Measurements from ENCODE around the gene CPVL.

The CPVL gene

GRCh38 chr7:28996836-28997235 is 149.5 kb downstream of the CPVL start:
- DNase-seq = no peak

- no peak for DNase-seq
Observed at GRCh38 chr7:28993371-28993770, 153.0 kb downstream of the CPVL start.

- DNase-seq = no peak
Observed at GRCh38 chr7:28992798-28993197, 153.5 kb downstream of the CPVL start.

GRCh38 chr7:28990200-28990960 is 156.0 kb downstream of the CPVL start:
- DNase-seq = peak; percentile 80

DNA sequence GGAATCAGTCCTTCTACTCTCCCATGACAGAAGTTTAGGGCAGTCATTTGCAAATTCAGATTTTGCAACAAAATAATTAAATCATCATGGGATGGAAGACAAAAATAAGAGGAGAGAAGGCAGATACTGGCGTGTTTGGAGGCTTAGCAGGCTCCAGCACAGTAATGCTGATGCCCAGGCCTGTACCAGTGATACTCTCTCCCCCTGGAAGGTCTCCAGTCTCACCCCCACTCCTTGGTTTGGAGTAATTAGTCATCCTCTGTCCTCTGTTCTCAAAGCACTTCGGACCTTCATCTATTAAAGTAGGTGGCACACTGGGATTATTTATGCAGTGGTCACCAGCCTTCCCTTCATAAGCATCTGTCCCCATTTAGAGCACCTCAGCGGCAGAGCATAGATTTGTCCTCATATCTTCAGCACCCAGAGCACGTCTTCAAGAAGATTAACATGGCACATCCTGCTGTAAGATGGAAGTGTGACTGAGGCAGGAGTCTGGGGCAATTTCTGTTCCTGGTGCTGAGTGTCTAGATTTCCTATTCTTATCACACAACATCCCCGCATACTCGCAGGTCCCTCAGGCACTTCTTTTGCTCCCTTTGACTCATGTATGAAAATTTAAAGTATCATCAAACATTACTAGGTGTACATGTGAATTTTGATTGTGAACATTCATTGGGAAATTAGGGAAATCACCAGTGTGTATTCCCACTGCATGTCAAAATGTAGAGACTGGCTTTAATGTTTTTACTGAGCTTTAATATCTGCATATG is 156.9 kb downstream of the CPVL start:
- no peak for DNase-seq

- DNase-seq = no peak
Observed at GRCh38 chr7:28988810-28989209, 157.5 kb downstream of the CPVL start.

DNA sequence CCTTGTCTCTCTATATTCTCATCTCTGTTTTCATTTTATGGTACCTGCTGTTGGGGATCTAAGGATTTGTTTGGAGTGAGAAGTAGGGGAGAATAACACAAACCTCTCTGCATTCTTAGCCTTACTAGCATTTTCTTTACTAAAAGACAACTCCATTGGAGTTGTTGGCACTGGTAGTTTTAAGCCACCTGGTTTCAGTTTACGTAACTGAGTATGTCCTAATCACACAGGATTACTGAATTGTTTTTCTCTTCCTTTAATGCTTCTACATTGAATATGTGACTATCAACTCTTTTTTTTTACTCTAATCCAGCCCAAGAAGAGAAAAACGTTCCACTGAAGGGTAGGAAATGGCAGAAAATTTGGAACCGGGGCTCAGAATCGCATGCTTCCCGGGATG is 158.2 kb downstream of the CPVL start:
- no peak for DNase-seq

GRCh38 chr7:28986765-28987110 is 159.6 kb downstream of the CPVL start:
- no peak for DNase-seq

GRCh38 chr7:28986028-28986764 is 160.1 kb downstream of the CPVL start:
- DNase-seq = no peak

DNA sequence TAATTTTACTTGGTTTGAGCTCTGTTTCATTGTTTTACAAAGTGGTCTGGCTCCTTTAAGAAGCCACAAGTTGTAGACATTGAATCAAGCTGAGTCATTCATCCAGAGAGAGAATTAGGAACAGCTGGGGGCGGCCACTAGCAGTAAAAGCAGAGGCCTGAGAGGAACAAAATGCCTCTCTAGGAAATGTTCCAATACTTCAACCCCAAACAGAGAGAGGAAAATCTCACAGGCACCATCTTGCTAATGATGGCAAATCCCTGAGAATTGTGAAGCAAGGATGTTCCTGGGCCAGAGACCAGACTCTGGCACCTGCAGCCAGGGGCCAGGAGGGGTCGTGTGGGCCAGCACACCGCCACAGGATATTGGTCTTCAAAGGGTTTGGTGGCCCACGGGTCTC is 161.7 kb downstream of the CPVL start:
- peak; percentile 57 for DNase-seq

- no peak for DNase-seq
Observed at GRCh38 chr7:28984217-28984616, 162.1 kb downstream of the CPVL start.

- DNase-seq = no peak
Observed at GRCh38 chr7:28983396-28984190, 162.7 kb downstream of the CPVL start.

DNA sequence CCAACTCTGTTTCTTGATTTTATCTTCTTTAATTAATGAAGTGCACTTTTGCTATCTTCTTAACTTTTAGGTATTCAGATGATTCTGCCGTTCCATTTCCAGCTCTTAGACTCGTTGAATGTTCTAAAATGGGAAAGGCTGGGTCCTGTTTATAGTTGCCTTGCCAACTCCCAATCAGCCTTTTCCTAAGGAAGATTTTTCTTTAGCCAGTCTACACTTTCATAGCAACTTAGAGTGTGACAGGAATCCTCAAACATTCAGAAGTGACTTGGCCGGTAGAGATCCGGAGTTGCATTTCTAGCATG is 165.2 kb downstream of the CPVL start:
- no peak for DNase-seq

DNA sequence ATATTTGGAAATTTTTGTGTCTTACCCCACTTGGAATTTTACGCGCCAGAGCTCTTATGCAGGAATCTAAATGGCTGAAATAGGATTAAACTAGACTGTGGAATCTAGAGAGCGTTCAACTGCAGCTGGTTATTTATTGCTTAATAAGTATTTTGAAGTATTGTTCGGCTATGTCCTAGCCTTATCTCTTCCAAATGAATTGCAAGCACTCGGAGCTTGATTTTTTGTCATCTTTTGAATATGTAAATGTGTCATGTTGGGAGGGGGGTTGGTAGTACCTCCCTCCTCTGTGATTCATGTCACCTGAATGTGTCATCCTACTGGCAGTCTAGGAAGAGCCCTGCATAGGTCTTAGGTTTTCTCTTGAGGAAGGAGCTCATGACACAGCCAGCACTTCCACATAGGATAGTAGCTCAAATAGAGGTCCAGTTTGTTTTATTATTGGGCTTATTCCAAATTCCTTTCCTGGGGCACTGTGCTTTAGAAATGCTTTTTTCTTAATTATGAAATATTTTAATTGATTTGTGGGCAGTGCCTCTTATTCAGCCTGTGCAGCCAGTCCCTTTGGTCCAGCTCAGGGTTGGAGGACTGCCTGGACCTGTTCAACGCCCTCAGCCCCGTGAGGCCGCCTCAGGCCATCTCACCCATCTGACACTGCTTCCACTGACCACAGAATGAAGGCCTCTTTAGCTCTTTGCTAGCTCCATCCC is 165.7 kb downstream of the CPVL start:
- DNase-seq = no peak

GRCh38 chr7:28979776-28980175 is 166.6 kb downstream of the CPVL start:
- no peak for DNase-seq

DNA sequence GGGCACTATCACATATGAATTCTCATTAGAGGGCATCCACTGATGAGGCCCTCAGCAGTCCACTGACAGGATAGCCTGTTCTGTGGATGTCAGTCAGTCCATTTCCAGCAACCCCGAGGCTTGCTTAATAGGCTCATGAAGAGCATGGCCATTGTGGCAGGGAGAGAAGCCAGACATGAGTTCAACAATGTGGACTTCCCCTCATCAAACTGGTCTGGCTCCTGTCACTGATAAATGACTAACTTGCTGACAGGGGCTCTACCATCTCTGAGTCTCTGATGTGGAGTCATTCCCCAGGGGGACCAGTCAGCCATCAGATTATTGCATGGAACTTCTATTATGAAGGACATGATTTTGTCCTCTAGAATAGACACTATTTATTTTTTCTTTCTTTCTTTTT is 168.5 kb downstream of the CPVL start:
- DNase-seq = no peak

DNA sequence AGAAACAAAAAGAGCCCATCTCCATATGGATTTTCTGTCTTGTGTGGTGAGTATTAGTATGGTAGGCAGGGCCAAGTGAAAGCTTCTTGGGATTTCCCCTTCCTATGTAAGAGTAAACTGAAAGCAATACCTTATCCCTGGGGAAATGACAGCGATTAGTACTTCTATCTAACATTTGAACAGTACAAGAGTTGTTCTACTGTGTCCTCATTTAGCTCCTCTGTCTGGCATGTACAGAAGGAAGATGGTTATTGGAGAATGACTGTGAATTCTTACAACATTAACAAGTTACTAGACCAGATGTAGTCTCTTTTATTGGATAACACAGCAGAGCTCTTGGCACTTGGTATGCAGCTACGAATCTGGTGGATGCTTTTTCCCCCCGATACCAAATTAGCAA is 170.3 kb downstream of the CPVL start:
- peak; percentile 14 for DNase-seq

DNA sequence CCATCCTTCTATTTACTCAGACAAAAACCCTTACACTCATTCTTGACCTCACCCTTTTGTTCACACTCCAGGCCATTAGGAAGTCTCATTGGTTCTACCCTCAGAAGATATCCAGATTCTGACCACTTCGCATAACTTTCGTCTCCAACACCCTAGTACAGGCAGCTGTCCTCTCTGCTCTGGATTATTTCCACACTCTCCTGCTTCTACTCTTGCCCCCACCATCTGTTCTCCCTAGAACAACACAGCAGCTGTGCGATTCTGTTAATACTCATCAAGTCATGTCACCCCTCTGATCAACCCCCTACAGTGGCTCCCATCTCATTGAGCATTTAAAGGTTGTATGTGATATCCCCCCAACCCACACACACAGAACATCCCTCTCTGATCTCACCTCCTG is 172.7 kb downstream of the CPVL start:
- peak; percentile 62 for DNase-seq

- no peak for DNase-seq
Observed at GRCh38 chr7:28964056-28964455, 182.3 kb downstream of the CPVL start.

DNA sequence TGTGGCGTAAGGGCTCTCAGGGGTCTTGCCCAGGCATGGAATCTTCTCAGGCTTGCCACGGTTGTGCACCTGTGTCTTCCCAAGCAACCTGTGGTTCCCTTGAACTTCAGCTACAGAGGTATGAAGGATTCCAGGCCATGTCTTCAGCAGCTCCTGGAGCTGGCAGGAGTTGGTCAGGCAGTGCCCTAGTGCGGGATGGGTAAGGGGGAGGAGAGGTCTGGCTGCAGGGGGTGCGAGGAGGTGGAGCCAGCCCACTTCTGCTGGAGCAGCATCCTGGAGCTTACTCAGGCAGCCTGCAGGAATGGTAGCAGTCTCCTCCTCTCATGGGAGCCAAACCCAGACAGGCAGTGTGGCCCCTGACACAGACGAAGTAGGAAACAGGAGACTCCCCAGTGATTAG is 184.4 kb downstream of the CPVL start:
- no peak for DNase-seq

DNA sequence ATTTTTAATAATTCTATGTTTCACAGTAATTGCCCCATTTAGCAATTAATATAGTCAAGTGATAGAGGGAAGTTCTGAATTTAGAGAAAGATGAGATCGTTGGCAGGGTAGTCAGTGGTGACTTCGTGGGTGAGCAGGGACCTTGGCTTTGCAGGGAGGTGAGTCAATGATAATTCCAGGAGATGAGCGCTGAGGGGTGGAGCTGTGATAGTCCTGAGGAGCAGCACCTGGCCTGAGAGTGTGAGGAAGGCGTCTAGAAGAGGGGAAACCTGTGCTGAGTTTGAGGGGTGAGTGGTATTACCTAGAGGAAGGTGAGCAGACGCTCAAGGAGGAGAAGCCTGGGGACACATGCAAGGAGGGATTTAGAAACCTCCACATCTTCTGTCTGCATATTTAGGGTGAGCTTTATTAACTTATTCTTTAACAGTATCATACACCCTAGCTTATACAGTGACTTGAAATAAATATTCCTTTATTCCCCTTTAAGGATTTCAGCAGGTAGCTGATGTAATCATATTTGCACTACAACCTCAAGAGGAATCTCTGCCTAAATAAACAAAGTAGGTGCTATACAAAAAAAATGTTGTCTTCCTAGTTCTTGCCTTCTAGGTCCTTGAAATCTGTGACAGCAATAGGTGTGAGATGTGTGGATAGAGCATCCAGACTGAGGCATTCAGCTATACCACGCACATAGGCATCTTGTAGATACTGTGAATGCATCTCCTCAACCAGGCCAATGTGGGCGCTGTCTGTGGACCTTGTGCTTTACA is 186.1 kb downstream of the CPVL start:
- DNase-seq = no peak

DNA sequence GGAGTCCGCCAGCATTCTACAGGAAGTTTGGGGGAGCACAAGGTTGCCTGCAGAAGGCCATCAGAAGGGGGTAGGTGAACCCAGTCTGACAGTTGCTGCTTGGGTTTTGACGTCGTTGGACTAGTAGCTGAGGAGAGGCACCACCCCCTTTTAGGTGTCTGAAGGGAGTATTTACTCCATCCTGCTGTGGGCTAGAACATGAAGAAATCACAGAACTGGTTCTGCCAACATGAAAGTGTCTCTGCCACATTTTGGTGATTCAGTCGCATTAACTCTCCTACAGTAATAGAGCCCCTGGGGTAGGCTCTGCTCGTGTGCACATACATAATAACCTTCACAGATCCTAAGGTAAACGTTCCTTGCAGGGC is 187.4 kb downstream of the CPVL start:
- DNase-seq = no peak

All from NCI-H2171 treated with DMSO at 0.1 percent for 48 hours (cell line).